H1 (cell line): ENCODE data around the gene L3MBTL4. TPM values are rescaled to one million over a fixed set of nuclear protein-coding genes. Genes with fewer than 3 reads are reported as not detected.

ENCODE experiments used
- CTCF ChIA-PET: fragments of 300-600 bp; sonication (Branson Sonifier 250); formaldehyde crosslinking; loops from one replicate; lab custom pipeline; 2021; ENCODE audit not compliant: partially characterized antibody; lab: Charles Lee
- POLR2A ChIA-PET: fragments of 300-600 bp; sonication (Branson Sonifier 250); formaldehyde crosslinking; loops from one replicate; lab custom pipeline; 2021; ENCODE audit warnings: inconsistent platforms; ENCODE audit not compliant: partially characterized antibody; lab: Charles Lee
- DNase-seq, 2 experiments: peaks; one replicate each; pipeline versions ENCODE4 v3.0.0 to v3.0.0-alpha.2; 2010 to 2022; ENCODE audit warnings: low spot score in 2 of 2, low read depth in 1 of 2, mixed read lengths in 1 of 2
- FAIRE-seq: peaks from 2 replicates; lab custom pipeline; 2011; peaks lifted over from hg19 to GRCh38; lab: Jason Lieb, UNC
- H2AFZ ChIP-seq: 2 replicates; pipeline ENCODE4 v1.8.1; 2012; ENCODE audit warnings: low read length, inconsistent platforms
- H2AK5ac ChIP-seq: 2 replicates; pipeline ENCODE4 v1.6.1; 2013; ENCODE audit warnings: low read depth, low read length
- H2BK120ac ChIP-seq: replicated peaks from 2 replicates; pipeline ENCODE3; 2013; ENCODE audit warnings: low read depth, low read length, inconsistent platforms
- H2BK12ac ChIP-seq: 2 replicates; pipeline ENCODE4 v1.6.1; 2013; ENCODE audit warnings: low read depth, low read length
- H2BK15ac ChIP-seq: 2 replicates; pipeline ENCODE4 v1.6.1; 2013; ENCODE audit warnings: low read length
- H2BK20ac ChIP-seq: 2 replicates; pipeline ENCODE4 v1.6.1; 2013; ENCODE audit warnings: low read length
- H2BK5ac ChIP-seq: 2 replicates; pipeline ENCODE4 v1.6.1; 2013; ENCODE audit warnings: low read depth, low read length
- H3K14ac ChIP-seq: 2 replicates; pipeline ENCODE4 v1.6.1; 2013; ENCODE audit warnings: inconsistent platforms; ENCODE audit not compliant: insufficient read length
- H3K18ac ChIP-seq: 2 replicates; pipeline ENCODE4 v1.6.1; 2013; ENCODE audit warnings: low read length; ENCODE audit errors: extremely low read depth
- H3K23ac ChIP-seq: 2 replicates; pipeline ENCODE4 v1.6.1; 2013; ENCODE audit warnings: inconsistent platforms; ENCODE audit not compliant: insufficient read length
- H3K23me2 ChIP-seq: 2 replicates; pipeline ENCODE4 v1.6.1; 2013; ENCODE audit warnings: low read depth, low read length
- H3K27ac ChIP-seq: 2 replicates; pipeline ENCODE4 v1.6.1; 2011; ENCODE audit warnings: low read depth, low read length, inconsistent platforms
- H3K27me3 ChIP-seq, 4 experiments: replicated peaks in 1 of 4; 1 replicate in 1 of 4; 2 replicates in 3 of 4; pipeline versions ENCODE4 v1.6.1 to v1.8.1; 2011 to 2013; ENCODE audit warnings: low read length in 3 of 4, mild to moderate bottlenecking in 3 of 4, inconsistent platforms in 2 of 4, mixed read lengths in 2 of 4, moderate library complexity in 1 of 4; ENCODE audit not compliant: control insufficient read depth in 3 of 4, insufficient read depth in 3 of 4; ENCODE audit errors: extremely low read depth in 1 of 4
- H3K36me3 ChIP-seq, 4 experiments: 2 replicates each; pipeline versions ENCODE4 v1.6.1 to v1.8.1; 2011 to 2013; ENCODE audit warnings: mild to moderate bottlenecking in 4 of 4, low read length in 3 of 4, moderate library complexity in 2 of 4, control low read depth in 1 of 4, inconsistent platforms in 1 of 4; ENCODE audit not compliant: insufficient read depth in 4 of 4, control insufficient read depth in 2 of 4
- H3K4ac ChIP-seq: replicated peaks from 2 replicates; pipeline ENCODE3; 2013; ENCODE audit warnings: low read length, low read depth, mixed read lengths, inconsistent platforms; ENCODE audit not compliant: insufficient read length
- H3K4me1 ChIP-seq, 4 experiments: replicated peaks in 1 of 4; 1 replicate in 1 of 4; 2 replicates in 3 of 4; pipeline versions ENCODE4 v1.6.1 to v1.8.1; 2011 to 2013; ENCODE audit warnings: low read length in 3 of 4, inconsistent platforms in 2 of 4, mixed read lengths in 1 of 4; ENCODE audit not compliant: insufficient read depth in 4 of 4, control insufficient read depth in 3 of 4
- H3K4me2 ChIP-seq, 2 experiments: 2 replicates each; pipeline versions ENCODE4 v1.6.1 to v1.8.1; 2011 to 2013; ENCODE audit warnings: low read depth in 2 of 2, low read length in 2 of 2, control low read depth in 1 of 2, inconsistent platforms in 1 of 2, mild to moderate bottlenecking in 1 of 2; ENCODE audit not compliant: insufficient read depth in 1 of 2
- H3K4me3 ChIP-seq, 4 experiments: fragments of 200-600, 300-600 bp in 1 of 4; sonication (generic), shearing (Covaris generic), sonication (Bioruptor Twin) in 1 of 4; 2 replicates each; pipeline versions ENCODE4 v1.5.1 to v1.8.1; 2011 to 2016; ENCODE audit warnings: low read length in 4 of 4, low read depth in 3 of 4, control low read depth in 2 of 4, inconsistent platforms in 2 of 4, mild to moderate bottlenecking in 2 of 4, mixed read lengths in 1 of 4, moderate library complexity in 1 of 4; ENCODE audit not compliant: insufficient read depth in 2 of 4; ENCODE audit errors: extremely low read depth in 1 of 4
- H3K56ac ChIP-seq: replicated peaks from 2 replicates; pipeline ENCODE3; 2013; ENCODE audit warnings: low read depth, mild to moderate bottlenecking, mixed read lengths, low read length, inconsistent platforms; ENCODE audit not compliant: insufficient read length
- H3K79me1 ChIP-seq: 2 replicates; pipeline ENCODE4 v1.6.1; 2013; ENCODE audit warnings: low read depth, low read length, control low read depth
- H3K79me2 ChIP-seq, 2 experiments: 2 replicates each; pipeline versions ENCODE4 v1.6.1 to v1.8.1; 2012 to 2013; ENCODE audit warnings: low read length in 2 of 2, mild to moderate bottlenecking in 2 of 2, inconsistent platforms in 1 of 2; ENCODE audit not compliant: insufficient read depth in 2 of 2, control insufficient read depth in 1 of 2
- H3K9ac ChIP-seq, 4 experiments: replicated peaks in 1 of 4; 1 replicate in 1 of 4; 2 replicates in 3 of 4; pipeline versions ENCODE4 v1.6.1 to v1.8.1; 2011 to 2013; ENCODE audit warnings: low read depth in 3 of 4, low read length in 3 of 4, control low read depth in 2 of 4, mild to moderate bottlenecking in 2 of 4, moderate library complexity in 2 of 4, inconsistent platforms in 1 of 4; ENCODE audit errors: extremely low read depth in 1 of 4
- H3K9me3 ChIP-seq, 2 experiments: 2 replicates each; pipeline versions ENCODE4 v1.6.1 to v1.8.1; 2012 to 2013; ENCODE audit warnings: mild to moderate bottlenecking in 2 of 2, moderate library complexity in 2 of 2, control low read depth in 1 of 2, inconsistent platforms in 1 of 2, low read depth in 1 of 2, low read length in 1 of 2, mixed read lengths in 1 of 2; ENCODE audit not compliant: insufficient read depth in 2 of 2
- H4K20me1 ChIP-seq, 2 experiments: replicated peaks in 1 of 2; 2 replicates each; pipeline versions ENCODE3 to v1.8.1; 2011 to 2013; ENCODE audit warnings: inconsistent platforms in 2 of 2, low read length in 2 of 2, mild to moderate bottlenecking in 1 of 2; ENCODE audit not compliant: insufficient read depth in 2 of 2, control insufficient read depth in 1 of 2
- H4K5ac ChIP-seq: 2 replicates; pipeline ENCODE4 v1.6.1; 2013; ENCODE audit warnings: low read length, low read depth, mixed read lengths, inconsistent platforms; ENCODE audit not compliant: insufficient read length
- H4K8ac ChIP-seq: 2 replicates; pipeline ENCODE4 v1.8.0; 2013; ENCODE audit warnings: mild to moderate bottlenecking, moderate library complexity, low read length, inconsistent platforms; ENCODE audit not compliant: insufficient read depth; ENCODE audit errors: extremely low read depth
- H4K91ac ChIP-seq: replicated peaks from 2 replicates; pipeline ENCODE3; 2013; ENCODE audit warnings: low read length, mixed read lengths, inconsistent platforms; ENCODE audit not compliant: insufficient read length
- CHD2 ChIP-seq: IDR thresholded peaks from 2 replicates; pipeline ENCODE4 v1.6.1; 2012; ENCODE audit warnings: low read length, improper control_type of control experiment
- CTBP2 ChIP-seq: IDR thresholded peaks from 2 replicates; pipeline ENCODE4 v1.7.0; 2011; ENCODE audit warnings: borderline replicate concordance, mild to moderate bottlenecking, moderate library complexity, mixed read lengths, low read length; ENCODE audit not compliant: insufficient read depth, insufficient read length
- TCF12 ChIP-seq: IDR thresholded peaks from 2 replicates; pipeline ENCODE4 v1.6.1; 2011; ENCODE audit warnings: low read depth, mild to moderate bottlenecking, low read length
- WGBS, 2 experiments: shearing (Covaris generic) in 1 of 2; methylation state at CpG; one replicate each; pipeline versions ENCODE4 v1.1.6 to v1.1.7; 2013 to 2015; ENCODE audit warnings: low lambda C conversion rate in 2 of 2, mixed read lengths in 2 of 2, inconsistent platforms in 1 of 2, low coverage in 1 of 2, missing lambda C conversion rate in 1 of 2; ENCODE audit not compliant: insufficient replicate concordance in 2 of 2, insufficient coverage in 1 of 2, insufficient read length in 1 of 2; ENCODE audit errors: extremely low coverage in 1 of 2, missing lambda C conversion rate in 1 of 2; 5-methylcytosine and 5-hydroxymethylcytosine counted together
- polyA plus RNA-seq, 7 experiments: library from polyadenylated mRNA; depleted of rRNA in 3 of 7; stranded (reverse) in 5 of 7; unstranded in 2 of 7; fragments of >200 nt in 5 of 7; fragments of 200-250 nt in 2 of 7; gene quantifications; 1 replicate in 5 of 7; 2 replicates in 1 of 7; 4 replicates in 1 of 7; pipeline versions ENCODE4 v1.2.1 to v1.2.3, GENCODE V29; 2011 to 2013; ENCODE audit warnings: missing spikeins in 2 of 7, mixed read lengths in 2 of 7
- total RNA-seq: library from RNA; stranded (reverse); fragmentation: NEBNext Ultra II Directional; extraction: Animal tissue kit (Norgen Biotek cat#: 25700); gene quantifications from 2 replicates; pipeline ENCODE4 v1.2.1, GENCODE V29; 2021

Gene L3MBTL4
- total and polyA plus RNA-seq, 2 of the 8 experiments (the other 6 are each of a cell fraction or from before 2014, with no cell fraction given) = 1.0 to 2.1 TPM

DNA sequence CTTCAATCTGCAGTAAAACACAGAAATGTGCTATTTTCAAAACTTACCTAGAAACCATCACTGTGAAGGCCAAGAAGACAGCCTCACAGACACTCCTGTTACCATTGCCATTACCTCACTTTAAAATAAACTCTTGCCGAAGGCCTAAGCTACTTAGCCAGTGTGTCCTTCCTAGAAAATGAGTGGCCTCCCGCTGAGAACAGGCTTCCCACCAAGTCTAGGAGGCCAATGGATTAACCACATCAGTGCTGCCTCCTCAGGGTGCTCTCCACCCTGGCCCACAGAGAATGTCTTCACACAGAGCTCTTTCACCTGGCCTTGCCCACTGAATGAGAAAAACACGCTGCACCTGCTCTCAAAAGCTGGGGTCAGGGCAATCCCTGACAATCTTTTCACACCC, 47.5 kb downstream of the L3MBTL4 start:
- Histone ChIP-seq H2BK5ac (peak overlapping the region; percentile 45; the same call in 1 of the 2 replicates), H3K79me2 (no peaks in the 10 kb centered on the region), H3K56ac (no peak overlapping the region), H2BK12ac (peak overlapping the region; percentile 31; the same call in 1 of the 2 replicates), H4K91ac (no peak overlapping the region), H3K4me2 (peak overlapping the region; percentile 30 to 51; a peak in 2 of 4 replicates), H3K9me3 (peaks cover 4% of the 10 kb centered on the region in 2 experiments; a peak in 3 of 4 replicates), H4K8ac (no peak overlapping the region), H4K5ac (no peak overlapping the region), H3K14ac (peak overlapping the region; percentile 13), H3K23me2 (no peaks in the 10 kb centered on the region), H3K27ac (no peak overlapping the region)
- 70% methylated on average over 3 of the region's 3 CpGs; no CpG with 5 or more reads in 1 of the 2 experiments for WGBS, 2 experiments
- DNase-seq = no peak
- TF ChIP-seq TCF12 (no peak), CTBP2 (peak; percentile 6), CHD2 (no peak)
- TF ChIP-seq, all 59 proteins: peak for 1
- ChIA-PET CTCF (interaction anchor here (0.7 to 3.3 kb wide), 4 partner anchors 15 to 488 kb away, joined by 3 to 21 read pairs (median 3); no protein-coding TSS in a partner anchor), POLR2A (interaction anchor here (0.8 kb wide), 1 partner anchor 16 kb away, joined by 3 read pairs; no protein-coding TSS in a partner anchor)
- Histone ChIP-seq H3K4me1 (peaks cover 6 to 16% (median 8%) of the 10 kb centered on the region in 4 experiments), H2AK5ac (no peak overlapping the region), H3K23ac (no peak overlapping the region), H3K36me3 (no peaks in the 10 kb centered on the region), H2BK20ac (peak overlapping the region; percentile 3; the same call in 1 of the 2 replicates), H2BK15ac (peak overlapping the region; percentile 25; the same call in 1 of the 2 replicates), H3K79me1 (no peaks in the 10 kb centered on the region), H4K20me1 (no peaks in the 10 kb centered on the region), H3K9ac (no peak overlapping the region), H2BK120ac (peak overlapping the region; percentile 58), H3K27me3 (no peaks in the 10 kb centered on the region), H3K4me3 (no peak overlapping the region), H2AFZ (no peak overlapping the region), H3K18ac (no peak overlapping the region), H3K4ac (peak overlapping the region; percentile 17)
- FAIRE-seq = no peak
